ENCODE results near the gene MAML2. TPM values are rescaled to one million over a fixed set of nuclear protein-coding genes. Genes with fewer than 3 reads are reported as not detected.
A peak's percentile ranks its signal among the peaks of the same experiment; 100 is the strongest.

Gene MAML2
- total and polyA plus RNA-seq, 8 donors: 1.3 to 22.8 (median 12.1) TPM

DNA sequence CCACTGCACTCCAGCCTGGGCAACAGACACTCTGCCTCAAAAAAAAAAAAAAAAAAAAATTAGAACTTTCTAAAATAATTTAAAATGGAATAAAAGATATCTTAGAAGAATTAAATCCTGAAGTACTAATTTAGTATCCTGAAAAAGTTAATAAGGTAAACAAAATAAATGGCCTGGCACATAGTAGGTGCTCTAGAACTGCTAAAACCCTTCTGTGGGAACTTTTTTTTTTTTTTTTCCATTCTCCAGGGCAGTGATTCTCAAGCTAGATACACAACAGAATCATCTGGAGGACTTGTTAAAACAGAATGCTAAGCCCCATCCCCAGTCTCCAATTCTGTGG is 65.3 kb downstream of the MAML2 start:
- DNase-seq: no peak
- intact Hi-C loops (cut with DNase I; ENCODE audit: low total_unique reads): no loop called here
- H3K27me3 ChIP-seq: no peaks in the 10 kb centered on the region
- no peaks in the 10 kb centered on the region for H3K36me3 ChIP-seq
- H3K4me3 ChIP-seq: no peak overlapping the region
- H3K9me3 ChIP-seq: no peaks in the 10 kb centered on the region
- peaks cover 0 to 46% (median 25%) of the 10 kb centered on the region in 4 donors for H3K4me1 ChIP-seq
- H3K27ac ChIP-seq: peak overlapping the region in 2 of 5 donors; percentile 3 to 35
- TF ChIP-seq POLR2A (IDR thresholded peaks at IDR 0.05) (no peak), EP300 (IDR thresholded peaks at IDR 0.05) (no peak), POLR2AphosphoS5 (IDR thresholded peaks at IDR 0.05) (no peak)
- TF ChIP-seq, protein P1, sequence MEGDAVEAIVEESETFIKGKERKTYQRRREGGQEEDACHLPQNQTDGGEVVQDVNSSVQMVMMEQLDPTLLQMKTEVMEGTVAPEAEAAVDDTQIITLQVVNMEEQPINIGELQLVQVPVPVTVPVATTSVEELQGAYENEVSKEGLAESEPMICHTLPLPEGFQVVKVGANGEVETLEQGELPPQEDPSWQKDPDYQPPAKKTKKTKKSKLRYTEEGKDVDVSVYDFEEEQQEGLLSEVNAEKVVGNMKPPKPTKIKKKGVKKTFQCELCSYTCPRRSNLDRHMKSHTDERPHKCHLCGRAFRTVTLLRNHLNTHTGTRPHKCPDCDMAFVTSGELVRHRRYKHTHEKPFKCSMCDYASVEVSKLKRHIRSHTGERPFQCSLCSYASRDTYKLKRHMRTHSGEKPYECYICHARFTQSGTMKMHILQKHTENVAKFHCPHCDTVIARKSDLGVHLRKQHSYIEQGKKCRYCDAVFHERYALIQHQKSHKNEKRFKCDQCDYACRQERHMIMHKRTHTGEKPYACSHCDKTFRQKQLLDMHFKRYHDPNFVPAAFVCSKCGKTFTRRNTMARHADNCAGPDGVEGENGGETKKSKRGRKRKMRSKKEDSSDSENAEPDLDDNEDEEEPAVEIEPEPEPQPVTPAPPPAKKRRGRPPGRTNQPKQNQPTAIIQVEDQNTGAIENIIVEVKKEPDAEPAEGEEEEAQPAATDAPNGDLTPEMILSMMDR (IDR thresholded peaks at IDR 0.05): no peak

DNA sequence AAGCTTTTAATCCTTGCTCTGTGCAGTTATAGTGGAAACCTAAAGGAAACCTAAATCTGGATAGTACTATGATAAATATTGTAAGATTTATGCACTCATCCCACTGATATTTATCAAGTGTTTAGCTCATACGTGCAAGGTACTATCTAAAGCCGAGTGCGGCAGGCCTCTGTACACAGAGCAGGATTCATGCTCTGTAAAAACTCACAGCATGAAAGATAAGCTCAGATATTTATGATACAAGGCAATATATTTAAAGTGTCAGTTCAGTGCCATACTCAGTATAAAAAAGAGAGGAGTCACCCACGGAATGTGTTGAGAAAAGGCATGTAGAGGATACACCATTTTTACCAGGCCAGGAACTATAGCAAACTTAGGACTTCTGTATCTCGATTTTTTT is 66.2 kb downstream of the MAML2 start:
- Histone ChIP-seq H3K4me1 (peaks cover 0 to 55% (median 26%) of the 10 kb centered on the region in 4 donors), H3K27me3 (no peaks in the 10 kb centered on the region), H3K27ac (no peak overlapping the region), H3K9me3 (no peaks in the 10 kb centered on the region), H3K4me3 (no peak overlapping the region), H3K36me3 (no peaks in the 10 kb centered on the region)
- no peak for DNase-seq
- WGBS, 5 donors: 37 to 66% (median 54%) methylated on average over 5 of the region's 5 CpGs
- intact Hi-C loops (cut with DNase I; ENCODE audit: low total_unique reads): no loop called here
- no peak for TF ChIP-seq EP300 (IDR thresholded peaks at IDR 0.05)
- TF ChIP-seq, protein P1 (IDR thresholded peaks at IDR 0.05): no peak
- TF ChIP-seq POLR2A (IDR thresholded peaks at IDR 0.05): no peak
- TF ChIP-seq POLR2AphosphoS5 (IDR thresholded peaks at IDR 0.05): no peak

DNA sequence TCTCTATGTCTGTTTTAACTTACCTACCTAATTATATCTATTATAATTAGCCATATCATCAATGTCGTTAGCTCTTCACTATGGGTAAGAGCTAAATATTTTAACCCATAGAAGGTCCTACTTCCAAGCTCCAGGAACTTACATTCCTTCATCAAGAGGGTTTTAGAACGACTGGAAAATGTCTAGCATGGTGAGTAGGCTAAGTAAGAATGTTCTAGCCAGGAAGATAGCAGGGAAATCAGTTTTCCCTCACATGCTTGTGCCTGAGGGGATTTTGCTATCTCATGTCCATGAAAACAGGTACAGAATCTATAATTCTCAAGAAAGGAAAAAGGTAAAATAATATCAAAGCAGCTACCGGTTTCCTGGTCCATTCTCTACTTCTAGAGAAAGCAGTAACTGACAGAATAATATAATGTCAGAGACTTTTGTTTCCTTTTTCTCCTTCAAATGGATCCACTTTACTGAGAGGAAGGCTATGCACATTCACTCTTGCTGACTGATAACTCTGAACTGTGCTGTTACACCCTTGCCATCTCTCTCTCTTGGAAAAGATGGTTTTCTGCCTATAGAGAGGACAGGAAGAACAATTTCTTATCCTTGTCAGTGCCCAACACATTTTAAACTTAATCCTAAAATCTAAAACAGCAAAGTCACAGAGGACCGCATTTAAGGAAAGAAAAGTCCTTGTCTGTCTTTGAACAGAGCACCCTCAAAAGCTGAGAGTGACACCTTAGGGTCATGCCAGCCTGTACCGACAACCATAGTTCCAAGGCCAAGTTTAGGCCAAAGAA is 67.0 kb downstream of the MAML2 start:
- intact Hi-C loops (cut with DNase I; ENCODE audit: low total_unique reads): no loop called here
- Histone ChIP-seq H3K27me3 (no peaks in the 10 kb centered on the region), H3K4me1 (peaks cover 0 to 56% (median 26%) of the 10 kb centered on the region in 4 donors), H3K9me3 (no peaks in the 10 kb centered on the region), H3K36me3 (no peaks in the 10 kb centered on the region), H3K27ac (no peak overlapping the region), H3K4me3 (no peak overlapping the region)
- 60 to 74% (median 68%) methylated on average over 5 of the region's 5 CpGs for WGBS, 5 donors
- DNase-seq: no peak
- TF ChIP-seq POLR2AphosphoS5 (IDR thresholded peaks at IDR 0.05) (no peak), EP300 (IDR thresholded peaks at IDR 0.05) (no peak), POLR2A (IDR thresholded peaks at IDR 0.05) (no peak)
- TF ChIP-seq, protein P1 (IDR thresholded peaks at IDR 0.05): no peak

DNA sequence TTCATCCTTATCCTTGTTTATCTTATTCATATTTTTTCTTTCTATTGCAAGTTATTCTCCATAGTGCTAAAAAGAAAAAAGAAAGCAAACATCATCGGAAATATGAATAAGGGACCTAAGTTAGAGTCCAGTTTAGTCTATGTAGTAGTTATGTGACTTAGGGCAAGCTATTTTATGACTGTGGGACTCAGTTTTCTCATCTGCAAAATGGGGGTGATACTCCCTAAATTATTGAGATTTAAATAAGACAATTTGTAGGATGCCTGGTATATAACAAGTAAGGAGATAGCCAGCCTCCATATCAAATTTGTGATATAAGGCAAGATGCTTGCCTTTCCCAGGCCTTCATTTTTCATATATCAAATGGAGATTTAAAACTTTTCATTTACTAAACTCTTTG is 69.5 kb downstream of the MAML2 start:
- Histone ChIP-seq H3K27ac (peak overlapping the region in 2 of 5 donors; percentile 51 to 55), H3K4me3 (no peak overlapping the region), H3K27me3 (no peaks in the 10 kb centered on the region), H3K4me1 (peaks cover 0 to 38% (median 20%) of the 10 kb centered on the region in 4 donors), H3K36me3 (no peaks in the 10 kb centered on the region), H3K9me3 (no peaks in the 10 kb centered on the region)
- TF ChIP-seq POLR2A (IDR thresholded peaks at IDR 0.05) (no peak), POLR2AphosphoS5 (IDR thresholded peaks at IDR 0.05) (no peak)
- TF ChIP-seq, protein P1 (IDR thresholded peaks at IDR 0.05): no peak
- intact Hi-C loops (cut with DNase I; ENCODE audit: low total_unique reads): no loop called here
- no peak for DNase-seq
- 44 to 74% (median 63%) methylated on average over 1 of the region's 1 CpG for WGBS, 5 donors

All from stomach (tissue), 9 donors.